GM21576 (cell line): ENCODE measurements around the gene TMEM232.
"Not testable (repeated sequence)": the region's sequence is repeated elsewhere in the genome, so short reads cannot be mapped to it uniquely, and the experiment has no call there.

Experiments
- ATAC-seq: cut with Tn5 transposase; IDR thresholded peaks from one replicate; pipeline ENCODE4 v1.9.1; 2021; ENCODE audit warnings: mild to moderate bottlenecking, moderate library complexity; ENCODE audit not compliant: unreplicated experiment

TMEM232 gene

GRCh38 chr5:110726249-110727024 lies at the start of gene TMEM232:
TSS of gene TMEM232 (minus strand) at chr5:110726671. CDS start at chr5:110667352, 59,319 bp downstream.
- ATAC-seq: peak; percentile 99

GRCh38 chr5:110770286-110770685 lies 43.8 kb upstream of the TMEM232 start:
- ATAC-seq: no peak

- no peak for ATAC-seq
Observed at GRCh38 chr5:110769000-110769681, 42.7 kb upstream of the TMEM232 start.

- ATAC-seq: no peak
Observed at GRCh38 chr5:110768138-110768860, 41.8 kb upstream of the TMEM232 start.

GRCh38 chr5:110760158-110760557 lies 33.7 kb upstream of the TMEM232 start:
- no peak for ATAC-seq

GRCh38 chr5:110757118-110757729 lies 30.8 kb upstream of the TMEM232 start:
- no peak for ATAC-seq

- ATAC-seq: no peak
Observed at GRCh38 chr5:110754181-110754580, 27.7 kb upstream of the TMEM232 start.

GRCh38 chr5:110753600-110753999 lies 27.1 kb upstream of the TMEM232 start:
- ATAC-seq: no peak

- peak; percentile 12 for ATAC-seq
Observed at GRCh38 chr5:110752953-110753352, 26.5 kb upstream of the TMEM232 start.

GRCh38 chr5:110751902-110752762 lies 25.7 kb upstream of the TMEM232 start:
- peak; percentile 98 for ATAC-seq

GRCh38 chr5:110738812-110739651 lies 12.6 kb upstream of the TMEM232 start, which contains the start of gene SLC25A46:
TSS of gene SLC25A46 (plus strand) at chr5:110739007. CDS start at chr5:110739120, 113 bp downstream.
- peak; percentile 96 for ATAC-seq

- peak; percentile 51 for ATAC-seq
Observed at GRCh38 chr5:110738503-110738811, 12.0 kb upstream of the TMEM232 start.

GRCh38 chr5:110736753-110737152 lies 10.3 kb upstream of the TMEM232 start:
- no peak for ATAC-seq

- ATAC-seq: no peak
Observed at GRCh38 chr5:110735556-110735955, 9.1 kb upstream of the TMEM232 start.

- ATAC-seq: no peak
Observed at GRCh38 chr5:110734101-110734500, 7.6 kb upstream of the TMEM232 start.

GRCh38 chr5:110731499-110731898 lies 5.0 kb upstream of the TMEM232 start:
- ATAC-seq: not testable (repeated sequence)

- peak; percentile 75 for ATAC-seq
Observed at GRCh38 chr5:110727025-110727314, 499 bp upstream of the TMEM232 start.

GRCh38 chr5:110718311-110718710 lies 8.2 kb downstream of the TMEM232 start:
- no peak for ATAC-seq
